T-cell (primary cell): ENCODE results near the gene NHSL2. TPM values are rescaled to one million over a fixed set of nuclear protein-coding genes. Genes with fewer than 3 reads are reported as not detected.

Experiments used
- ATAC-seq, 4 experiments: fragments of 200-7000 bp in 3 of 4; fragments of 150-1000 bp in 1 of 4; cut with Tn5 transposase; replicated peaks in 1 of 4; 1 replicate in 3 of 4; 2 replicates in 1 of 4; pipeline ENCODE4 v1.10.0; 2021; ENCODE audit warnings: moderate library complexity in 3 of 4, mild to moderate bottlenecking in 2 of 4, moderate number of reproducible peaks in 1 of 4
- CTCF ChIA-PET, 2 donors: fragments of 300-600 bp; sonication (Branson Sonifier 250); formaldehyde crosslinking; loops; one replicate each; lab custom pipeline; 2022; ENCODE audit warnings: antibody characterized with exemption in 2 of 2; lab: Charles Lee
- POLR2A ChIA-PET, 2 donors: fragments of 300-600 bp; sonication (Branson Sonifier 250); formaldehyde crosslinking; loops; one replicate each; lab custom pipeline; 2022; ENCODE audit warnings: antibody characterized with exemption in 2 of 2; lab: Charles Lee
- DNase-seq, 35 experiments: peaks; one replicate each; pipeline versions ENCODE4 v3.0.0 to v3.0.0-alpha.2; 2013 to 2023
- H3K27ac ChIP-seq: one replicate; pipeline ENCODE4 v1.5.1; 2013; ENCODE audit warnings: low read length
- H3K27me3 ChIP-seq, 2 experiments: replicated peaks in 1 of 2; 1 replicate in 1 of 2; 2 replicates in 1 of 2; pipeline versions ENCODE4 v1.6.1 to v1.7.0; 2013; ENCODE audit warnings: low read length in 1 of 2, mixed read lengths in 1 of 2; ENCODE audit not compliant: control insufficient read depth in 2 of 2, insufficient read depth in 2 of 2; ENCODE audit errors: extremely low read depth in 1 of 2
- H3K36me3 ChIP-seq, 2 donors: 1 replicate in 1 of 2; 2 replicates in 1 of 2; pipeline versions ENCODE4 v1.6.1 to v1.7.0; 2013; ENCODE audit warnings: low read length in 1 of 2; ENCODE audit not compliant: control insufficient read depth in 2 of 2, insufficient read depth in 1 of 2; ENCODE audit errors: extremely low read depth in 1 of 2
- H3K4me1 ChIP-seq, 2 experiments: 1 replicate in 1 of 2; 2 replicates in 1 of 2; pipeline versions ENCODE4 v1.6.1 to v1.7.0; 2013; ENCODE audit warnings: low read length in 2 of 2, mixed read lengths in 1 of 2; ENCODE audit not compliant: insufficient read depth in 2 of 2, control insufficient read depth in 1 of 2; ENCODE audit errors: extremely low read depth in 1 of 2
- H3K4me3 ChIP-seq, 2 donors: 1 replicate in 1 of 2; 2 replicates in 1 of 2; pipeline versions ENCODE4 v1.5.1 to v1.7.0; 2013; ENCODE audit warnings: mild to moderate bottlenecking in 2 of 2, low read length in 1 of 2, moderate library complexity in 1 of 2; ENCODE audit not compliant: control insufficient read depth in 1 of 2; ENCODE audit errors: extremely low read depth in 1 of 2
- H3K9me3 ChIP-seq: 2 replicates; pipeline ENCODE4 v1.7.0; 2013
- H3K27ac Mint-ChIP-seq, 2 donors: one replicate each; pipeline ENCODE4 v1.8.0; 2020 to 2021; ENCODE audit warnings: mild to moderate bottlenecking in 2 of 2, mixed read lengths in 2 of 2
- H3K27me3 Mint-ChIP-seq, 2 donors: one replicate each; pipeline ENCODE4 v1.8.0; 2021 to 2022; ENCODE audit warnings: mixed read lengths in 2 of 2
- H3K36me3 Mint-ChIP-seq: one replicate; pipeline ENCODE4 v1.8.0; 2021; ENCODE audit warnings: mixed read lengths
- H3K4me1 Mint-ChIP-seq, 3 donors: one replicate each; pipeline ENCODE4 v1.8.0; 2020 to 2022; ENCODE audit warnings: mixed read lengths in 3 of 3, mild to moderate bottlenecking in 1 of 3
- H3K4me3 Mint-ChIP-seq, 3 donors: one replicate each; pipeline ENCODE4 v1.8.0; 2020 to 2022; ENCODE audit warnings: mild to moderate bottlenecking in 3 of 3, mixed read lengths in 3 of 3, moderate library complexity in 3 of 3
- H3K9me3 Mint-ChIP-seq, 3 donors: one replicate each; pipeline ENCODE4 v1.8.0; 2020 to 2022; ENCODE audit warnings: mixed read lengths in 3 of 3
- WGBS: methylation state at CpG from one replicate; pipeline ENCODE4 v1.1.5; 2013; ENCODE audit warnings: missing lambda C conversion rate; ENCODE audit not compliant: insufficient coverage; 5-methylcytosine and 5-hydroxymethylcytosine counted together
- total RNA-seq, 35 experiments: library from RNA in 6 of 35; stranded (reverse) in 6 of 35; fragments of 120-200 nt in 1 of 35; gene quantifications; one replicate each; pipeline versions ENCODE4 v1.2.1 to v1.2.4 and lab custom pipeline; 2013 to 2026

Gene NHSL2
- total RNA-seq, 5 donors from 2014 or later (not counting 1 experiment from before 2014, with no cell fraction given): 3.3 to 11.7 (median 8.1) TPM

GRCh38 chrX:72080150-72080549 is 169.5 kb downstream of the NHSL2 start:
- Mint-ChIP-seq H3K27ac (no peak overlapping the region), H3K4me3 (no peak overlapping the region), H3K27me3 (peaks cover 0 to 34% of the 10 kb centered on the region in 2 donors), H3K4me1 (peaks cover 0 to 14% (median 10%) of the 10 kb centered on the region in 3 donors), H3K9me3 (no peaks in the 10 kb centered on the region), H3K36me3 (no peaks in the 10 kb centered on the region)
- no peaks in the 10 kb centered on the region for H3K36me3 ChIP-seq
- H3K9me3 ChIP-seq: no peaks in the 10 kb centered on the region
- CTCF ChIA-PET: no interaction called here
- ATAC-seq (no peak), DNase-seq (no peak)
- peaks cover 0 to 19% of the 10 kb centered on the region in 2 experiments for H3K4me1 ChIP-seq
- WGBS: 80% methylated on average over 4 of the region's 7 CpGs
- no peaks in the 10 kb centered on the region for H3K27me3 ChIP-seq
- no peak overlapping the region for H3K4me3 ChIP-seq
- POLR2A ChIA-PET: interaction anchor here in 1 of 2 donors (0.6 kb wide), 1 partner anchor 15 kb away, joined by 4 read pairs; no protein-coding TSS in a partner anchor
- no peak overlapping the region for H3K27ac ChIP-seq

- H3K27me3 Mint-ChIP-seq: peaks cover 0 to 31% of the 10 kb centered on the region in 2 donors
- H3K4me3 Mint-ChIP-seq: no peak overlapping the region
- DNase-seq: no peak
- no peaks in the 10 kb centered on the region for H3K36me3 Mint-ChIP-seq
- CTCF ChIA-PET: no interaction called here
- H3K4me1 ChIP-seq: peaks cover 0 to 19% of the 10 kb centered on the region in 2 experiments
- H3K27ac Mint-ChIP-seq: no peak overlapping the region
- no peak overlapping the region for H3K27ac ChIP-seq
- H3K9me3 Mint-ChIP-seq: no peaks in the 10 kb centered on the region
- no peak overlapping the region for H3K4me3 ChIP-seq
- 84% methylated on average over 7 of the region's 7 CpGs for WGBS
- POLR2A ChIA-PET: interaction anchor here (0.5 to 0.6 kb wide), 2 partner anchors 15 to 1371 kb away, joined by 3 to 4 read pairs; no protein-coding TSS in a partner anchor
- no peaks in the 10 kb centered on the region for H3K9me3 ChIP-seq
- H3K36me3 ChIP-seq: no peaks in the 10 kb centered on the region
- H3K27me3 ChIP-seq: no peaks in the 10 kb centered on the region
- peaks cover 0 to 14% (median 10%) of the 10 kb centered on the region in 3 donors for H3K4me1 Mint-ChIP-seq
- no peak for ATAC-seq
These were observed 170.2 kb downstream of the NHSL2 start for GRCh38 chrX:72080800-72081199.

- H3K27ac ChIP-seq: no peak overlapping the region
- no peaks in the 10 kb centered on the region for H3K36me3 ChIP-seq
- Mint-ChIP-seq H3K27ac (no peak overlapping the region), H3K4me1 (peaks cover 0 to 14% (median 10%) of the 10 kb centered on the region in 3 donors), H3K4me3 (no peak overlapping the region), H3K36me3 (no peaks in the 10 kb centered on the region), H3K27me3 (peaks cover 0 to 33% of the 10 kb centered on the region in 2 donors), H3K9me3 (no peaks in the 10 kb centered on the region)
- H3K4me1 ChIP-seq: peaks cover 0 to 18% of the 10 kb centered on the region in 2 experiments
- DNase-seq: no peak
- H3K9me3 ChIP-seq: no peaks in the 10 kb centered on the region
- WGBS: 88% methylated on average over 1 of the region's 12 CpGs
- no peaks in the 10 kb centered on the region for H3K27me3 ChIP-seq
- ATAC-seq: no peak
- CTCF ChIA-PET: no interaction called here
- POLR2A ChIA-PET: interaction anchor here in 1 of 2 donors (0.5 kb wide), 1 partner anchor 1372 kb away, joined by 3 read pairs; no protein-coding TSS in a partner anchor
- H3K4me3 ChIP-seq: no peak overlapping the region
These were observed 171.1 kb downstream of the NHSL2 start for GRCh38 chrX:72081605-72082320.

GRCh38 chrX:72083291-72083690 is 172.6 kb downstream of the NHSL2 start:
- Histone ChIP-seq H3K4me1 (peaks cover 0 to 5% of the 10 kb centered on the region in 2 experiments), H3K27me3 (no peaks in the 10 kb centered on the region), H3K4me3 (no peak overlapping the region), H3K36me3 (no peaks in the 10 kb centered on the region), H3K27ac (no peak overlapping the region), H3K9me3 (no peaks in the 10 kb centered on the region)
- ChIA-PET POLR2A (no interaction called here), CTCF (interaction anchor here in 1 of 2 donors (0.6 kb wide), 1 partner anchor 10 kb away, joined by 3 read pairs; no protein-coding TSS in a partner anchor)
- H3K27ac Mint-ChIP-seq: no peak overlapping the region
- ATAC-seq (no peak), DNase-seq (no peak)
- H3K36me3 Mint-ChIP-seq: no peaks in the 10 kb centered on the region
- no peak overlapping the region for H3K4me3 Mint-ChIP-seq
- peaks cover 0 to 4% (median 4%) of the 10 kb centered on the region in 3 donors for H3K4me1 Mint-ChIP-seq
- peaks cover 0 to 31% of the 10 kb centered on the region in 2 donors for H3K27me3 Mint-ChIP-seq
- no peaks in the 10 kb centered on the region for H3K9me3 Mint-ChIP-seq
- no CpG with 5 or more reads among the region's 2 CpGs for WGBS

- no peaks in the 10 kb centered on the region for H3K9me3 ChIP-seq
- Mint-ChIP-seq H3K36me3 (no peaks in the 10 kb centered on the region), H3K4me3 (no peak overlapping the region), H3K27me3 (peaks cover 0 to 23% of the 10 kb centered on the region in 2 donors), H3K4me1 (no peaks in the 10 kb centered on the region), H3K27ac (no peak overlapping the region), H3K9me3 (no peaks in the 10 kb centered on the region)
- H3K4me1 ChIP-seq: no peaks in the 10 kb centered on the region
- ChIA-PET CTCF (no interaction called here), POLR2A (no interaction called here)
- H3K36me3 ChIP-seq: no peaks in the 10 kb centered on the region
- H3K27me3 ChIP-seq: no peaks in the 10 kb centered on the region
- no CpG with 5 or more reads among the region's 1 CpG for WGBS
- ATAC-seq (no peak), DNase-seq (no peak)
- no peak overlapping the region for H3K27ac ChIP-seq
- H3K4me3 ChIP-seq: no peak overlapping the region
These were observed 173.5 kb downstream of the NHSL2 start for GRCh38 chrX:72084114-72084513.

- no peaks in the 10 kb centered on the region for H3K36me3 ChIP-seq
- H3K4me3 ChIP-seq: no peak overlapping the region
- DNase-seq (no peak), ATAC-seq (no peak)
- no CpG with 5 or more reads among the region's 1 CpG for whole genome bisulfite sequencing
- no peaks in the 10 kb centered on the region for H3K9me3 ChIP-seq
- H3K4me1 ChIP-seq: no peaks in the 10 kb centered on the region
- no peaks in the 10 kb centered on the region for H3K9me3 Mint-ChIP-seq
- H3K4me3 Mint-ChIP-seq: no peak overlapping the region
- no peaks in the 10 kb centered on the region for H3K36me3 Mint-ChIP-seq
- no peaks in the 10 kb centered on the region for H3K27me3 ChIP-seq
- no peaks in the 10 kb centered on the region for H3K4me1 Mint-ChIP-seq
- no peak overlapping the region for H3K27ac Mint-ChIP-seq
- no peak overlapping the region for H3K27ac ChIP-seq
- H3K27me3 Mint-ChIP-seq: peaks cover 0 to 29% of the 10 kb centered on the region in 2 donors
- CTCF ChIA-PET: interaction anchor here (0.7 kb wide), 2 partner anchors 48 to 68 kb away, joined by 4 to 5 read pairs; no protein-coding TSS in a partner anchor
- POLR2A ChIA-PET: no interaction called here
These were observed 176.3 kb downstream of the NHSL2 start for GRCh38 chrX:72086995-72087394.
